Eye (tissue), 1 donor: ENCODE data around the gene KIF3A.
A peak's percentile ranks its signal among the peaks of the same experiment; 100 is the strongest.

ENCODE experiments used
- DNase-seq: peaks from one replicate; pipeline ENCODE4 v3.0.0-alpha.2; 2015

KIF3A gene

DNA sequence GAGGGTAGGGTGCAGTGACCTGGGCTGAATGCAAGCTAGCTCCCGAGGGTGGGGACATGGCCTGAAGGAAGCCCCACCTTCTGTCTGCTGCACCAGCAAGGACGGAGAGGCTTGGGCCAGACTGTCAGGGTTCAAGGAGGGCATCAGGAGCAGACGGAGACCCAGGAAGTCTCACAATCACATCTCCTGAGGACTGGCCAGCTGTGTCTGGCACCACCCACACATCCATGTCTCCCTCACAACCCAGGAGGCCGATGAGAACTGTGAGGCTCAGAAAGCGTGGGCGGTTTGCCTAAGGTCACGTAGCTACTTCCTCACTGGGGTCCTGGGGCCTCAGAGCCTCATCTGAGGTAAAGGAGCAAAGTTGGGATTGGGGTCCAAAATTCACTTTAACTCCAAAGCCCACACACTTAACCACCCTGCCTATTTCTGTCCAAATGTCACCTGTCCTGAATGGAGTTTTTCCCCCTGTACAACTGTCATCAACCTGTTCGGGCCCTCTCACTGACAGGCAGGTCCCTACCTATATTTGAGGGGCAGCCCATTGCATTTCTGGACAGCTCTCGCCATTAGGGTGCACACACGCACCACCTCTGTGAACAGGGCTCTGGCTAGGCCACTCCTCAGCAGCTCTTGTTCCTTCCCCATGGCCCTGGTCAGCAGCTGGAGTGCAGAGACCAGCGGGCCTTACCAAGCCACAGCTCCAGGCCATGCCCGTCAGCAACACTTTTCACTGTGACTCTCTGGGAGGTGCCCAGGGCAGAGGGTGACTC, 75.9 kb downstream of the KIF3A start:
- DNase-seq, result no peak

DNA sequence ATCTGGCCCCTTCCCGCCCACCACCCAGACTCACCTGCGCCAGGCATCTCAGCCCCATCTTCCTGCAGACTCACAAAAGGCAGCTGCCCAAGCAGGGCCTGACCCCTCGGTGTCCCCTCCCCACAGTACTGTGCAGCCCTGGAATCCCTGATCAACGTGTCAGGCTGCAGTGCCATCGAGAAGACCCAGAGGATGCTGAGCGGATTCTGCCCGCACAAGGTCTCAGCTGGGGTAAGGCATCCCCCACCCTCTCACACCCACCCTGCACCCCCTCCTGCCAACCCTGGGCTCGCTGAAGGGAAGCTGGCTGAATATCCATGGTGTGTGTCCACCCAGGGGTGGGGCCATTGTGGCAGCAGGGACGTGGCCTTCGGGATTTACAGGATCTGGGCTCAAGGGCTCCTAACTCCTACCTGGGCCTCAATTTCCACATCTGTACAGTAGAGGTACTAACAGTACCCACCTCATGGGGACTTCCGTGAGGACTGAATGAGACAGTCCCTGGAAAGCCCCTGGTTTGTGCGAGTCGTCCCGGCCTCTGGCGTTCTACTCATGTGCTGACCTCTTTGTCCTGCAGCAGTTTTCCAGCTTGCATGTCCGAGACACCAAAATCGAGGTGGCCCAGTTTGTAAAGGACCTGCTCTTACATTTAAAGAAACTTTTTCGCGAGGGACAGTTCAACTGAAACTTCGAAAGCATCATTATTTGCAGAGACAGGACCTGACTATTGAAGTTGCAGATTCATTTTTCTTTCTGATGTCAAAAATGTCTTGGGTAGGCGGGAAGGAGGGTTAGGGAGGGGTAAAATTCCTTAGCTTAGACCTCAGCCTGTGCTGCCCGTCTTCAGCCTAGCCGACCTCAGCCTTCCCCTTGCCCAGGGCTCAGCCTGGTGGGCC, 77.5 kb downstream of the KIF3A start:
- DNase-seq, result no peak

GRCh38 chr5:132658381-132659302, 78.7 kb downstream of the KIF3A start:
- DNase-seq, result no peak

GRCh38 chr5:132657676-132658380, 79.5 kb downstream of the KIF3A start, which contains the start of gene IL13:
Gene IL13 (plus strand): TSS chr5:132658173. CDS start chr5:132658187, 14 bp downstream.
- DNase-seq, result no peak

DNA sequence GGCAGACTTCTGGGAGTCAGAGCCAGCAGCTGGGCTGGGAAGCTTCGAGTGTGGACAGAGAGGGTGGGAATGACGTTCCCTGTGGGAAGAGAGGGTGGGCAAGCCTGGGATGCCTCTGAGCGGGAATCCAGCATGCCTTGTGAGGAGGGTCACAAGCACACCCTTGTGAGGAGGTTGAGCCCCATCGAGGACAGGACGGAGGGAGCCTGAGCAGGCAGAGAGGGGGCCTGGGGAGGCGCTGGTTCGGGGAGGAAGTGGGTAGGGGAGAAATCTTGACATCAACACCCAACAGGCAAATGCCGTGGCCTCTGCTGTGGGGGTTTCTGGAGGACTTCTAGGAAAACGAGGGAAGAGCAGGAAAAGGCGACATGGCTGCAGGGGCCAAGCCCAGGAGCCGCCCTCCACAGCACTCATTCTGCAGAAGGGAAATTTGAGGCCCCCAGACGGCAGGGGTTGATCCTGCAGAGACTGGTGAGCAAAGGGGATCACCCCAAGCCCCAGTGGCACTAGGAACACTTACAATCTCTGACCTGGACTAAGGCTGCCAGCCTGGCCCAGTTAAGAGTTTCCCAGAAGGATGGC, 80.5 kb downstream of the KIF3A start:
- DNase-seq, result no peak

- DNase-seq, result peak; percentile 70
Measured at GRCh38 chr5:132655821-132656773, 81.2 kb downstream of the KIF3A start.

DNA sequence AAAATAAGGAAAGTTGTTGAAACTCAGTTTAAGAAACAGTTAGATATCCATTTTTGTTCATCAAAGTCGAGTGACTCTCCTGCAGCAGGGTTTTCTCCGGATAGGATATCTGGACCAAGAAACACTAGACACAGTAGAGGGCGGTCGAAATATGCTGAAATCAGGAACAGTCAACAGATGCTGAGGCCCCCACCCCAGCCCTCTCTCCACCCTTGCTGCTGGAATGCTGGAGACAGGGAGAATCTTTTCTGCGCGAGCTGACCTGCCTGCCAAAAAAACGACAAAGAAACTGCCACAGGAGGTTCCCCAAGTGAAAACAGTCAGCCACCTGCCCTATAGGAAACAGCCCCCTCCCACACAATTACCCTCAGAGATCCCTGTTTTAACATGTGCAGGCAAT, 83.6 kb downstream of the KIF3A start:
- DNase-seq, result no peak

DNA sequence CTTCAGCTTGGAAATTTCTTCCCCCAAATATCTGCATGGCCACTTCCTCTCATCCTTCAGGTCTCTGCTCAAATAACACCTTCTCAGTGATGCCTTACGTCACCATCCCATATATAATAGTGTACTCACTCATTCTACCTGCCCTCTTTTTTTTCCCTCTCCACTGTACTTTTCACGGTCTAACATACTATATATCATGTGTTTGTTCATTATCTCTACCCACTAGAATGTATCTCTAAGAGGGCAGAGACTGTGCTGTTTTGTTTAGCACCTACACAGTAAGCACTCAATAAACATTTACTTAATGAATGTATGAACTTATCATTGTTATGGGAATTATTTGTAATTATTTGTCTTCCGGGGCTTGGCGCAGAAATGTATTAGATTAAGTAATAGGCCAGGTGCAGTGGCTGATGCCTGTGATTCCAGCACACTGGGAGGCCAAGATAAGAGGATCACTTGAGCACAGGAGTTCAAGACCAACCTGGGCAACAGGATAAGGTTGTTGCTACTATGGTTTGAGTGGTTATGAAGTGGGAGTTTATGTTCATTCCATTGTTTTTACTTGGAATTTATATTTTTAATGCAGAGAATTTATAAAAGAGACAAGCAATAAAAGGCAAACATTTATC, 85.4 kb downstream of the KIF3A start:
- DNase-seq, result no peak

DNA sequence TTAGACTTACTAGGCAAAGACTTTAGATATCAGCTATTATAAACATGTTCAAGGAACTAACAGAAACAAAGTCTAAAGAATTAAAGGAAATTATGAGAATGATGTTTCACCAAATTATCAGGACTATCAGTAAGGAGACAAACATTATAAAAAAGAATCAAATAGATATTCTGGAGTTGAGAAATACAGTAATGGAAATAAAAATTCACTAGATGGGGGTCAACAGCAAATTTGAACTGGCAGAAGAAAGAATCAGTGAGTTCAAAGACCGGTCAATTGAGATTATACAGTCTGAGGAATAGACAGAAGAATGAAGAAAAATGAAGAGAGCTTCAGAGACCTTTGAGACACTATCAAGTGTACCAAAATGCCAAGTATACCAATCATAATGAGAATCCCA, 89.0 kb downstream of the KIF3A start:
- DNase-seq, result no peak

- no peak for DNase-seq
Measured at GRCh38 chr5:132647473-132647872, 89.9 kb downstream of the KIF3A start.

GRCh38 chr5:132646583-132647266, 90.6 kb downstream of the KIF3A start:
- no peak for DNase-seq

DNA sequence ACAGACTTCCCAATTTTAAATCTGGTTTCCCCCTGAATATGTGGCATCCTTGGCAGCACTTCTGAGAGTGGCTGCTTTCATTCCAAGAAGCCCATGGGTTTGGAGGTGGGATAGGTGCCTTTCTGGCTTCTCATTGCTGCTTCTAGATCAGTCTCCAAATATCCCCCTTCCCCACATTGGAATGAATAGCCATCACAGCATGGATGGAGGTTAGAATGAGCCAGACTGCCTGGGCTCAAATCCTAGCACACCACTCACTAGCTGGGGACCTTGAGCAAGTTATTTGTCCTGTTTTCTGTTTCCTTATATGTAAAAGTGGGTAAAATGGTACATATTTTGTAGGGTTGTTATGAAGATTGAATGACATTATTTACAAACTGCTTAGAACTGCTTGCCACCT, 93.2 kb downstream of the KIF3A start:
- DNase-seq, result no peak
